Measurements from ENCODE around the gene ZNF670. TPM values are rescaled to one million over a fixed set of nuclear protein-coding genes. Genes with fewer than 3 reads are reported as not detected.

Gene ZNF670
- polyA plus RNA-seq, 1 donor from 2014 or later, result 9.3 TPM

GRCh38 chr1:247112479-247112781, 33.8 kb upstream of the ZNF670 start:
- H3F3A ChIP-seq (ENCODE audit: insufficient read depth, low read length, poor library complexity, severe bottlenecking), result no peaks in the 10 kb centered on the region
- H3K4me3 ChIP-seq (ENCODE audit: low read length), result peak overlapping the region; percentile 67
- no peaks in the 10 kb centered on the region for H3K36me3 ChIP-seq (ENCODE audit: insufficient read depth, low read length)
- no peak overlapping the region for H3K27ac ChIP-seq (ENCODE audit: low read length)
- no peaks in the 10 kb centered on the region for H3K9me3 ChIP-seq (ENCODE audit: low read length)
- TF ChIP-seq MXI1 (conservative IDR thresholded peaks at IDR 0.05; ENCODE audit: poor library complexity, severe bottlenecking) (no peak), SMC3 (conservative IDR thresholded peaks at IDR 0.05; ENCODE audit: poor library complexity) (no peak), REST (IDR thresholded peaks at IDR 0.05; ENCODE audit: borderline replicate concordance) (no peak), CTCF (IDR thresholded peaks at IDR 0.05; ENCODE audit: poor library complexity, severe bottlenecking) (no peak), POLR2AphosphoS5 (IDR thresholded peaks at IDR 0.05) (no peak), RAD21 (conservative IDR thresholded peaks at IDR 0.05) (no peak), EP300 (conservative IDR thresholded peaks at IDR 0.05; ENCODE audit: poor library complexity, severe bottlenecking) (no peak)
- no peak overlapping the region for H2AFZ ChIP-seq (ENCODE audit: low read depth, low read length)
- peaks cover 20% of the 10 kb centered on the region for H3K27me3 ChIP-seq (ENCODE audit: insufficient read depth, low read depth, low read length)
- H4K20me1 ChIP-seq (ENCODE audit: insufficient read depth), result no peaks in the 10 kb centered on the region
- no peaks in the 10 kb centered on the region for H3K9me2 ChIP-seq (ENCODE audit: insufficient read depth, low read length)
- no peak overlapping the region for H3K4me2 ChIP-seq (ENCODE audit: low read length)
- peak overlapping the region; percentile 49 for H3K9ac ChIP-seq (ENCODE audit: low read length)
- no peaks in the 10 kb centered on the region for H3K79me2 ChIP-seq (replicated peaks; ENCODE audit: insufficient read depth, low read length)

- no peak overlapping the region for H3K4me2 ChIP-seq (ENCODE audit: low read length)
- no peaks in the 10 kb centered on the region for H4K20me1 ChIP-seq (ENCODE audit: insufficient read depth)
- H3K9me3 ChIP-seq (ENCODE audit: low read length), result no peaks in the 10 kb centered on the region
- TF ChIP-seq MXI1 (conservative IDR thresholded peaks at IDR 0.05; ENCODE audit: poor library complexity, severe bottlenecking) (no peak), EP300 (conservative IDR thresholded peaks at IDR 0.05; ENCODE audit: poor library complexity, severe bottlenecking) (no peak), POLR2AphosphoS5 (IDR thresholded peaks at IDR 0.05) (no peak), TAF1 (IDR thresholded peaks at IDR 0.05; ENCODE audit: low read depth) (no peak), EZH2 (IDR thresholded peaks at IDR 0.05; ENCODE audit: borderline replicate concordance, insufficient read depth, low read length, poor library complexity, severe bottlenecking) (peak; percentile 46), REST (IDR thresholded peaks at IDR 0.05; ENCODE audit: borderline replicate concordance) (no peak), RAD21 (conservative IDR thresholded peaks at IDR 0.05) (no peak)
- H3K4me3 ChIP-seq (ENCODE audit: low read length), result peak overlapping the region; percentile 67
- H3K36me3 ChIP-seq (ENCODE audit: insufficient read depth, low read length), result no peaks in the 10 kb centered on the region
- H2AFZ ChIP-seq (ENCODE audit: low read depth, low read length), result no peak overlapping the region
- no peaks in the 10 kb centered on the region for H3K79me2 ChIP-seq (replicated peaks; ENCODE audit: insufficient read depth, low read length)
- peaks cover 20% of the 10 kb centered on the region for H3K27me3 ChIP-seq (ENCODE audit: insufficient read depth, low read depth, low read length)
- H3K9ac ChIP-seq (ENCODE audit: low read length), result peak overlapping the region; percentile 49
- H3K9me2 ChIP-seq (ENCODE audit: insufficient read depth, low read length), result no peaks in the 10 kb centered on the region
- H3K27ac ChIP-seq (ENCODE audit: low read length), result no peak overlapping the region
- no peaks in the 10 kb centered on the region for H3F3A ChIP-seq (ENCODE audit: insufficient read depth, low read length, poor library complexity, severe bottlenecking)
Observed at GRCh38 chr1:247111700-247112478, 33.3 kb upstream of the ZNF670 start.
